HL-60 (cell line): Measurements from ENCODE around the gene PLPP7.

Source experiments
- GABPA ChIP-seq: IDR thresholded peaks from 2 replicates; pipeline ENCODE4 v1.6.1; 2012; ENCODE audit warnings: low read depth
- POLR2AphosphoS5 ChIP-seq: IDR thresholded peaks from 2 replicates; pipeline ENCODE4 v1.6.1; 2012; ENCODE audit warnings: low read depth
- SPI1 ChIP-seq: IDR thresholded peaks from 2 replicates; pipeline ENCODE4 v1.6.1; 2012; ENCODE audit warnings: low read depth, mild to moderate bottlenecking, borderline replicate concordance
- TF ChIP-seq, protein P1 (sequence below): IDR thresholded peaks from one replicate; pipeline ENCODE4 v1.5.1; 2011; ENCODE audit warnings: low read length, control low read depth, inconsistent platforms; ENCODE audit not compliant: insufficient read depth
- TF ChIP-seq, protein P2 (sequence below): IDR thresholded peaks from 2 replicates; pipeline ENCODE4 v1.6.1; 2012; ENCODE audit warnings: low read depth; ENCODE audit not compliant: insufficient replicate concordance

- TF ChIP-seq, protein P1, sequence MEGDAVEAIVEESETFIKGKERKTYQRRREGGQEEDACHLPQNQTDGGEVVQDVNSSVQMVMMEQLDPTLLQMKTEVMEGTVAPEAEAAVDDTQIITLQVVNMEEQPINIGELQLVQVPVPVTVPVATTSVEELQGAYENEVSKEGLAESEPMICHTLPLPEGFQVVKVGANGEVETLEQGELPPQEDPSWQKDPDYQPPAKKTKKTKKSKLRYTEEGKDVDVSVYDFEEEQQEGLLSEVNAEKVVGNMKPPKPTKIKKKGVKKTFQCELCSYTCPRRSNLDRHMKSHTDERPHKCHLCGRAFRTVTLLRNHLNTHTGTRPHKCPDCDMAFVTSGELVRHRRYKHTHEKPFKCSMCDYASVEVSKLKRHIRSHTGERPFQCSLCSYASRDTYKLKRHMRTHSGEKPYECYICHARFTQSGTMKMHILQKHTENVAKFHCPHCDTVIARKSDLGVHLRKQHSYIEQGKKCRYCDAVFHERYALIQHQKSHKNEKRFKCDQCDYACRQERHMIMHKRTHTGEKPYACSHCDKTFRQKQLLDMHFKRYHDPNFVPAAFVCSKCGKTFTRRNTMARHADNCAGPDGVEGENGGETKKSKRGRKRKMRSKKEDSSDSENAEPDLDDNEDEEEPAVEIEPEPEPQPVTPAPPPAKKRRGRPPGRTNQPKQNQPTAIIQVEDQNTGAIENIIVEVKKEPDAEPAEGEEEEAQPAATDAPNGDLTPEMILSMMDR, result no peak
- TF ChIP-seq, protein P2, sequence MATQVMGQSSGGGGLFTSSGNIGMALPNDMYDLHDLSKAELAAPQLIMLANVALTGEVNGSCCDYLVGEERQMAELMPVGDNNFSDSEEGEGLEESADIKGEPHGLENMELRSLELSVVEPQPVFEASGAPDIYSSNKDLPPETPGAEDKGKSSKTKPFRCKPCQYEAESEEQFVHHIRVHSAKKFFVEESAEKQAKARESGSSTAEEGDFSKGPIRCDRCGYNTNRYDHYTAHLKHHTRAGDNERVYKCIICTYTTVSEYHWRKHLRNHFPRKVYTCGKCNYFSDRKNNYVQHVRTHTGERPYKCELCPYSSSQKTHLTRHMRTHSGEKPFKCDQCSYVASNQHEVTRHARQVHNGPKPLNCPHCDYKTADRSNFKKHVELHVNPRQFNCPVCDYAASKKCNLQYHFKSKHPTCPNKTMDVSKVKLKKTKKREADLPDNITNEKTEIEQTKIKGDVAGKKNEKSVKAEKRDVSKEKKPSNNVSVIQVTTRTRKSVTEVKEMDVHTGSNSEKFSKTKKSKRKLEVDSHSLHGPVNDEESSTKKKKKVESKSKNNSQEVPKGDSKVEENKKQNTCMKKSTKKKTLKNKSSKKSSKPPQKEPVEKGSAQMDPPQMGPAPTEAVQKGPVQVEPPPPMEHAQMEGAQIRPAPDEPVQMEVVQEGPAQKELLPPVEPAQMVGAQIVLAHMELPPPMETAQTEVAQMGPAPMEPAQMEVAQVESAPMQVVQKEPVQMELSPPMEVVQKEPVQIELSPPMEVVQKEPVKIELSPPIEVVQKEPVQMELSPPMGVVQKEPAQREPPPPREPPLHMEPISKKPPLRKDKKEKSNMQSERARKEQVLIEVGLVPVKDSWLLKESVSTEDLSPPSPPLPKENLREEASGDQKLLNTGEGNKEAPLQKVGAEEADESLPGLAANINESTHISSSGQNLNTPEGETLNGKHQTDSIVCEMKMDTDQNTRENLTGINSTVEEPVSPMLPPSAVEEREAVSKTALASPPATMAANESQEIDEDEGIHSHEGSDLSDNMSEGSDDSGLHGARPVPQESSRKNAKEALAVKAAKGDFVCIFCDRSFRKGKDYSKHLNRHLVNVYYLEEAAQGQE, result no peak
- no peak for TF ChIP-seq SPI1
- TF ChIP-seq GABPA, result no peak
- TF ChIP-seq POLR2AphosphoS5, result no peak; the same call in none of the 2 replicates
Observed at GRCh38 chr9:131275332-131276093, 14.0 kb upstream of the PLPP7 start.
